ENCODE results near the gene TNFSF9. TPM values are rescaled to one million over a fixed set of nuclear protein-coding genes. Genes with fewer than 3 reads are reported as not detected.

The TNFSF9 gene
- total RNA-seq, 1 experiment from 2014 or later: 16.3 TPM

DNA sequence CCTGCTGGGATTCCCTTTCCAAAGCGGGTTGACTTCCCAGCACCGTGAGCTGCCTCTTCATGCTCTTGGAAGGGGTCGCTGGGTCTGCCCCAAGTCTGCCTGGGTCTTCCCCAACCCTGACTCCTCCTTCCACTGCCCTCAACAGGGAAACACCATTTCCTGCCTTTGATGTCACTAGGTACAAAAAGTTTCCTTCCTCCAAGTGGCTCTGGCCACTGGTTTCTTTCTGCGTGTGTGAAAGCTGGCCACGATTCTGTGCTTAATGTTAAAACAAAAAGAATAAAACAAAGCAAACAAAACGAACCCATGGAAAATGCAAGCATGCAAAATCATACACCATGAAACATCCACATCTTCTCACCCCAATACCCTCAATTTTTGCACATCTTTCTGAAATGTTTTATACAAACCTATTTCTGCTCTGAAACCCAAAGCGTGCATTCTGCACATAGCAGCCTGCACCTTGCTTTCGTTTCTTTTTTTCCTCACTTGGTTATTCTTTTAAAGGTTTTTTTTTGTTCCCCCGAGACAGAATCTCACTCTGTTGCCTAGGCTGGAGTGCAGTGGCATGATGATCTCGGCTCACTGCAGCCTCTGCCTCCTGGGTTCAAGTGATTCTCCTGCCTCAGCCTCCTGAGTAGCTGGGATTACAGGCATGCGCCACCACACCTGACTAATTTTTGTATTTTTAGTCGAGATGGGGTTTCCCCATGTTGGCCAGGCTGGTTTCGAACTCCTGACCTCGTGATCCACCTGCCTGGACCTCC is 12.5 kb upstream of the TNFSF9 start:
- Histone ChIP-seq H3K27me3 (replicated peaks) (no peaks in the 10 kb centered on the region), H3K27ac (no peak overlapping the region), H3K4me3 (no peak overlapping the region), H3K9me3 (replicated peaks) (no peaks in the 10 kb centered on the region), H3K36me3 (no peaks in the 10 kb centered on the region), H3K4me1 (replicated peaks) (peaks cover 44% of the 10 kb centered on the region)
- no peak for DNase-seq (ENCODE audit: low read depth in 1 of 2, low spot score in 2 of 2)

- Histone ChIP-seq H3K27me3 (replicated peaks) (no peaks in the 10 kb centered on the region), H3K9me3 (replicated peaks) (no peaks in the 10 kb centered on the region), H3K36me3 (no peaks in the 10 kb centered on the region), H3K4me1 (replicated peaks) (peaks cover 44% of the 10 kb centered on the region), H3K4me3 (no peak overlapping the region), H3K27ac (no peak overlapping the region)
- DNase-seq (ENCODE audit: low read depth in 1 of 2, low spot score in 2 of 2): peak in 1 of 2 experiments; percentile 48
Measured at GRCh38 chr19:6519289-6519688, 11.5 kb upstream of the TNFSF9 start.

DNA sequence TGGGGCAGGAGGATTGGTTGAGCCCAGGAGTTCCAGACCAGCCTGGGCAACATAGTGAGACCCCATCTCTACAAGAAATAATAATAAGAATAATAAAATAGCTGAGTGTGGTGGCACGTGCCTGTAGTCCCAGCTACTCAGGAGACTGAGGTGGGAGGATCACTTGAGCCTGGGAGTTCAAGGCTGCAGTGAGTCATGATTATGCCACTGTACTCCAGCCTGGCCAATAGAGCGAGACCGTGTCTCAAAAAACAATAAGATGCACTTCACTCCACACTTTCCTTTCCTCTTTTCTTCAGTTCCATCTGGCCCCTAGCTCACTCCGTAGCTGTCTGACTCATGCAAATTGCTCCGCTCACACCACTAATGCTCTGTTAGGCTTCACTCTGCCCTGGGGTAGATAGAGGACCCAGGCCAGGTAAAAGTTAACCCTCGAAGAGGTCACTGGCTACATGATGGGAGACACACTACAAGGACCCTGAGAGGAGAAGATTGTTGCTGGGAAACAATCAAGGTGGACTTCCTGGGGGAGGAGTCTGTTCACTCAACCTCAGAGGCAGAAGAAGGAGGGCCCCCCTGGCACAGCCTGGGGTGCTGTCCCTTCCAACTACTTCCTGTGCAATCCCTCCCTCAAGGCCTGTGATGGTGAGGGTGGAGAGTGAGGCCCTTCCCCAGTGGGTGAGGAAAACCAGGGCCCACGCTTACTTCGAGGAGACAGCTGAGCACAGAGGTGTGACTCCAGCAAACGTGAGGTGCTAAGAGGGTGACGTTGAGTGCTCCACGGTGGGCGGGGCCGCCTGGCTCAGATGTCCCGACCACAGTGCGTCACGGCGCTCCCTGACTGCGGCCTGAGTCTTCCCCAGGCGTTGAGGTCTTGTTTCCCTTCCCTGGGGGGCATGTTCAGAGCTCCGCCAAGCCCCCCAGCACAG is 8.8 kb upstream of the TNFSF9 start:
- Histone ChIP-seq H3K4me1 (replicated peaks) (peaks cover 35% of the 10 kb centered on the region), H3K27ac (no peak overlapping the region), H3K9me3 (replicated peaks) (no peaks in the 10 kb centered on the region), H3K36me3 (no peaks in the 10 kb centered on the region), H3K27me3 (replicated peaks) (no peaks in the 10 kb centered on the region), H3K4me3 (no peak overlapping the region)
- no peak for DNase-seq (ENCODE audit: low read depth in 1 of 2, low spot score in 2 of 2)

GRCh38 chr19:6522712-6523111 is 8.1 kb upstream of the TNFSF9 start:
- DNase-seq (ENCODE audit: low read depth in 1 of 2, low spot score in 2 of 2): no peak
- Histone ChIP-seq H3K4me3 (no peak overlapping the region), H3K9me3 (replicated peaks) (no peaks in the 10 kb centered on the region), H3K36me3 (no peaks in the 10 kb centered on the region), H3K27ac (no peak overlapping the region), H3K4me1 (replicated peaks) (peaks cover 29% of the 10 kb centered on the region), H3K27me3 (replicated peaks) (no peaks in the 10 kb centered on the region)

DNA sequence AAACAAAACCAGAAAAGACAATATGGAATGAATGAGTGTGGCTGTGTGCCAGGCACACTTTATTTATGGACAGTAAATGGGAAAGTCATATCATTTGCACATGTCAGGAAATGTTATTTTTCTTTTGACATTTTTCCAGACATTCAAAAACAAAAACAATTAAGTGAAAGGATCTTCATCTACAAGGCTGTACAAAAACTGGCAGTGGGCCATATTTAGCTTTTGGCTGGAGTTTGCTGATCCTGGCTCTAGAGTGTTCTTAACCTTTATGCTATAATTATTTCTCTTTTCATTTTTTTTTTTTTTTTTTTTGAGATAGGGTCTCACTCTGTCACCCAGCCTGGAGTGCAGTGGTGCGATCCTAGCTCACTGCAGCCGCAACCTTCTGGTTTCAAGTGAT is 6.5 kb upstream of the TNFSF9 start:
- no peak overlapping the region for H3K27ac ChIP-seq
- no peak overlapping the region for H3K4me3 ChIP-seq
- no peaks in the 10 kb centered on the region for H3K36me3 ChIP-seq
- peaks cover 14% of the 10 kb centered on the region for H3K4me1 ChIP-seq (replicated peaks)
- H3K27me3 ChIP-seq (replicated peaks): no peaks in the 10 kb centered on the region
- no peaks in the 10 kb centered on the region for H3K9me3 ChIP-seq (replicated peaks)
- no peak for DNase-seq (ENCODE audit: low read depth in 1 of 2, low spot score in 2 of 2)

- no peak for DNase-seq (ENCODE audit: low read depth in 1 of 2, low spot score in 2 of 2)
- Histone ChIP-seq H3K27ac (no peak overlapping the region), H3K9me3 (replicated peaks) (no peaks in the 10 kb centered on the region), H3K36me3 (peaks cover 5% of the 10 kb centered on the region; the same call in 1 of the 2 replicates), H3K4me3 (no peak overlapping the region), H3K4me1 (replicated peaks) (peaks cover 19% of the 10 kb centered on the region), H3K27me3 (replicated peaks) (no peaks in the 10 kb centered on the region)
Measured at GRCh38 chr19:6527893-6528543, 2.8 kb upstream of the TNFSF9 start.

DNA sequence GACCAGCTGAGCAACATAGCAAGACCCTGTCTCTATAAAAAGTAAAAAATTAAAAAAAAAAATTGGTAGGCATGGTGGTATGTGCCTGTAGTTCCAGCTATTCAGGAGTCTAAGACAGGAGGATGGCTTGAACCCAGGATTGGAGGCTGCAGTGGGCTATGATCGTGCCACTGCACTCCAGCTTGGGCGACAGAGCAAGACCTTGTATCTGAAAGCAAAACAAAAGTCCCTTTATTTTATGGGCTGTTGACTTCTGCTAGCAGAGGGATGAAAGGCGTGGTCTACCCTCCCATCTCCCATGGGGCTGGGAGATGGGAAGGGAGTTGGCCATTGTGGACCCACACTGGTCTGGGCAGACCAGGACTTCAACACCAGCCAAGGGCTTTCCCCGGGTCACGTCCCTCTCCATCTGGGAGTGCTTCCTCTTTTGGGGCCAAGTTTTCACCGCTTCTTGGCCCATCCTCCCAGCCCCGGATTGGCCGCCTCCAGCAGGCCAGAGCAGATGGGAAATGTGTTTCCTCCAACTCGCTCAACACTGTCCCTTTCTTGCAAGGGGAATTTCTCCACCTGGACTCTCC is 2.2 kb upstream of the TNFSF9 start:
- H3K4me3 ChIP-seq: no peak overlapping the region
- peaks cover 5% of the 10 kb centered on the region; the same call in 1 of the 2 replicates for H3K36me3 ChIP-seq
- H3K9me3 ChIP-seq (replicated peaks): no peaks in the 10 kb centered on the region
- H3K27me3 ChIP-seq (replicated peaks): no peaks in the 10 kb centered on the region
- no peak for DNase-seq (ENCODE audit: low read depth in 1 of 2, low spot score in 2 of 2)
- H3K4me1 ChIP-seq (replicated peaks): peaks cover 19% of the 10 kb centered on the region
- no peak overlapping the region for H3K27ac ChIP-seq

DNA sequence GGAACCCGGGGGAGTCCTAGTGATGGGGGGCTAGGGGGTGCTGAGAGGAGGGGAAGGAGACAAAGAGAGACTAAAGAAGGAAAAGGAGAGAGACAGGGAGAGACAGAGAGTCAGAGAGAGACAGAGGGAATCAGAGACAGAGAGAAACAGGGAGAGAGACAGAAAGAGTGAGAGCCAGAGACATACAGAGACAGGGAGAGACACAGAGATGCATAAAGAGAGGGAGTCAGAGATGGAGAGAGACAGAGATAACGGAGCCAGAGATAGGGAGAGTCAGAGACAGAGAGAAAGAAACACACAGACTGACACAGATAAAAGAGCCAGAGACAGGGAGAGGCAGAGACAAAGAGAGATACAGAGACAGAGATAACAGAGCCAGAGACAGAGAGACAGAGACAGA is 1.5 kb upstream of the TNFSF9 start:
- H3K27me3 ChIP-seq (replicated peaks): no peaks in the 10 kb centered on the region
- H3K9me3 ChIP-seq (replicated peaks): no peaks in the 10 kb centered on the region
- no peak overlapping the region for H3K4me3 ChIP-seq
- no peak overlapping the region for H3K27ac ChIP-seq
- no peak for DNase-seq (ENCODE audit: low read depth in 1 of 2, low spot score in 2 of 2)
- H3K36me3 ChIP-seq: peaks cover 5% of the 10 kb centered on the region; the same call in 1 of the 2 replicates
- H3K4me1 ChIP-seq (replicated peaks): peaks cover 19% of the 10 kb centered on the region

- H3K27me3 ChIP-seq (replicated peaks): no peaks in the 10 kb centered on the region
- peak overlapping the region; percentile 74 for H3K27ac ChIP-seq
- peak overlapping the region; percentile 60 for H3K4me3 ChIP-seq
- no peaks in the 10 kb centered on the region for H3K9me3 ChIP-seq (replicated peaks)
- peaks cover 19% of the 10 kb centered on the region for H3K4me1 ChIP-seq (replicated peaks)
- H3K36me3 ChIP-seq: peaks cover 11% of the 10 kb centered on the region
- DNase-seq (ENCODE audit: low read depth in 1 of 2, low spot score in 2 of 2): no peak
Measured at GRCh38 chr19:6529937-6530385, 865 bp upstream of the TNFSF9 start.

- no peak for DNase-seq (ENCODE audit: low read depth in 1 of 2, low spot score in 2 of 2)
- Histone ChIP-seq H3K36me3 (peaks cover 22% of the 10 kb centered on the region), H3K27ac (peak overlapping the region; percentile 74), H3K4me3 (peak overlapping the region; percentile 60), H3K4me1 (replicated peaks) (peaks cover 19% of the 10 kb centered on the region), H3K9me3 (replicated peaks) (no peaks in the 10 kb centered on the region), H3K27me3 (replicated peaks) (no peaks in the 10 kb centered on the region)
Measured at GRCh38 chr19:6531163-6531955, 533 bp downstream of the TNFSF9 start.

DNA sequence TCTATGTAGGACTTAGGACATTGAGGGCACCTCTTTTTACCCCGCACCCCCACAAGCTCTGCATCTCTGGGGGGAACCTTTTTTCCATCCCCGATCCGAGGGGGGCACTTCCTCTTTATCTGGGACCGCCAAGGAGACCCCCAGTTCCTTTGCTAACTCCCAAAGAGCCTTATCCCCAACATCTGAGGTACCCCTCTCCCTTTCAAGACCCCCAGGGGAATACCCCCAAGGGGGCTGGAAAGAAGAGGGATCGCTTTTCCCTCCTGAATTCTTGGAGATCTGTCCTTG is 1.1 kb downstream of the TNFSF9 start:
- Histone ChIP-seq H3K27ac (no peak overlapping the region), H3K4me3 (peak overlapping the region; percentile 60), H3K36me3 (peaks cover 27% of the 10 kb centered on the region), H3K27me3 (replicated peaks) (no peaks in the 10 kb centered on the region), H3K9me3 (replicated peaks) (no peaks in the 10 kb centered on the region), H3K4me1 (replicated peaks) (peaks cover 19% of the 10 kb centered on the region)
- no peak for DNase-seq (ENCODE audit: low read depth in 1 of 2, low spot score in 2 of 2)

GRCh38 chr19:6532244-6532999 is 1.6 kb downstream of the TNFSF9 start:
- no peaks in the 10 kb centered on the region for H3K27me3 ChIP-seq (replicated peaks)
- peaks cover 28% of the 10 kb centered on the region for H3K36me3 ChIP-seq
- no peak overlapping the region for H3K27ac ChIP-seq
- H3K4me3 ChIP-seq: peak overlapping the region; percentile 60
- DNase-seq (ENCODE audit: low read depth in 1 of 2, low spot score in 2 of 2): no peak
- no peaks in the 10 kb centered on the region for H3K9me3 ChIP-seq (replicated peaks)
- peaks cover 19% of the 10 kb centered on the region for H3K4me1 ChIP-seq (replicated peaks)
